Calu3 (cell line): ENCODE data around the gene ANTXR2. TPM values are rescaled to one million over a fixed set of nuclear protein-coding genes. Genes with fewer than 3 reads are reported as not detected.

ENCODE experiments used
- BruUV-seq: library from RNA; stranded (reverse); fragments of 400-500 nt; replicated peaks from 2 replicates; lab custom pipeline; 2021; lab: Mats Ljungman, UMichigan
- CTCF ChIA-PET: fragments of 300-600 bp; sonication (Branson Sonifier 250); formaldehyde crosslinking; loops from one replicate; lab custom pipeline; 2022; ENCODE audit warnings: antibody characterized with exemption; lab: Charles Lee
- DNase-seq: peaks from one replicate; pipeline ENCODE4 v3.0.0; 2022
- H3K27ac Mint-ChIP-seq: one replicate; pipeline ENCODE4 v1.8.0; 2022; ENCODE audit warnings: mixed read lengths; ENCODE audit not compliant: unreplicated experiment
- H3K27me3 Mint-ChIP-seq: one replicate; pipeline ENCODE4 v1.8.0; 2022; ENCODE audit warnings: mixed read lengths; ENCODE audit not compliant: unreplicated experiment
- H3K36me3 Mint-ChIP-seq: one replicate; pipeline ENCODE4 v1.8.0; 2022; ENCODE audit warnings: mild to moderate bottlenecking, moderate library complexity, mixed read lengths; ENCODE audit not compliant: insufficient read depth, unreplicated experiment
- H3K4me1 Mint-ChIP-seq: one replicate; pipeline ENCODE4 v1.8.0; 2022; ENCODE audit warnings: mild to moderate bottlenecking, low read depth, mixed read lengths; ENCODE audit not compliant: unreplicated experiment
- H3K4me3 Mint-ChIP-seq: one replicate; pipeline ENCODE4 v1.8.0; 2022; ENCODE audit warnings: mild to moderate bottlenecking, low read depth, moderate library complexity, mixed read lengths; ENCODE audit not compliant: unreplicated experiment
- H3K9me3 Mint-ChIP-seq: one replicate; pipeline ENCODE4 v1.8.0; 2022; ENCODE audit warnings: low read depth, mixed read lengths; ENCODE audit not compliant: unreplicated experiment
- CTCF ChIP-seq: fragments of 200-600 bp; IDR thresholded peaks from one replicate; pipeline ENCODE4 v1.8.0; 2022; ENCODE audit warnings: antibody characterized with exemption; ENCODE audit not compliant: unreplicated experiment
- intact Hi-C: fragments of 100-400 bp; cut with micrococcal nuclease; formaldehyde crosslinking; loops from one replicate; pipeline ENCODE4 v1.10.0; 2022; ENCODE audit not compliant: unreplicated experiment
- total RNA-seq: library from RNA; stranded (reverse); gene quantifications from 2 replicates; pipeline ENCODE4 v1.2.3, GENCODE V29; 2022

The ANTXR2 gene
- total RNA-seq, 1 experiment from 2014 or later: 23.6 TPM

- TF ChIP-seq CTCF: no peak
- Mint-ChIP-seq H3K9me3 (no peaks in the 10 kb centered on the region), H3K27ac (no peak overlapping the region), H3K27me3 (no peaks in the 10 kb centered on the region), H3K36me3 (no peaks in the 10 kb centered on the region), H3K4me1 (no peaks in the 10 kb centered on the region), H3K4me3 (no peak overlapping the region)
- no peak for DNase-seq
- CTCF ChIA-PET: no interaction called here
- BruUV-seq: no TSS peak
- intact Hi-C loops: no loop called here
These were observed 172.8 kb downstream of the ANTXR2 start for GRCh38 chr4:79900182-79900581.

- H3K27ac Mint-ChIP-seq: no peak overlapping the region
- no peaks in the 10 kb centered on the region for H3K9me3 Mint-ChIP-seq
- intact Hi-C loops: no loop called here
- H3K36me3 Mint-ChIP-seq: no peaks in the 10 kb centered on the region
- TF ChIP-seq CTCF: no peak
- DNase-seq: no peak
- no peaks in the 10 kb centered on the region for H3K4me1 Mint-ChIP-seq
- no peaks in the 10 kb centered on the region for H3K27me3 Mint-ChIP-seq
- no peak overlapping the region for H3K4me3 Mint-ChIP-seq
- CTCF ChIA-PET: interaction anchor here (0.6 kb wide), 1 partner anchor 300 kb away, joined by 5 read pairs; no protein-coding TSS in a partner anchor
- BruUV-seq: no TSS peak
These were observed 173.5 kb downstream of the ANTXR2 start for GRCh38 chr4:79899481-79899880.

- no peak overlapping the region for H3K27ac Mint-ChIP-seq
- BruUV-seq: no TSS peak
- CTCF ChIA-PET: no interaction called here
- DNase-seq: no peak
- H3K36me3 Mint-ChIP-seq: no peaks in the 10 kb centered on the region
- H3K27me3 Mint-ChIP-seq: no peaks in the 10 kb centered on the region
- intact Hi-C loops: no loop called here
- H3K4me1 Mint-ChIP-seq: no peaks in the 10 kb centered on the region
- no peaks in the 10 kb centered on the region for H3K9me3 Mint-ChIP-seq
- no peak overlapping the region for H3K4me3 Mint-ChIP-seq
- TF ChIP-seq CTCF: no peak
These were observed 175.0 kb downstream of the ANTXR2 start for GRCh38 chr4:79898055-79898454.

GRCh38 chr4:79897174-79897573, 175.9 kb downstream of the ANTXR2 start:
- CTCF ChIA-PET: no interaction called here
- Mint-ChIP-seq H3K9me3 (no peaks in the 10 kb centered on the region), H3K4me3 (no peak overlapping the region), H3K27me3 (no peaks in the 10 kb centered on the region), H3K36me3 (no peaks in the 10 kb centered on the region), H3K4me1 (no peaks in the 10 kb centered on the region), H3K27ac (no peak overlapping the region)
- intact Hi-C loops: no loop called here
- DNase-seq: no peak
- no TSS peak for BruUV-seq
- no peak for TF ChIP-seq CTCF
